ENCODE measurements around the gene IRF8.
"Not testable (repeated sequence)": the region's sequence is repeated elsewhere in the genome, so short reads cannot be mapped to it uniquely, and the experiment has no call there.

IRF8 gene

DNA sequence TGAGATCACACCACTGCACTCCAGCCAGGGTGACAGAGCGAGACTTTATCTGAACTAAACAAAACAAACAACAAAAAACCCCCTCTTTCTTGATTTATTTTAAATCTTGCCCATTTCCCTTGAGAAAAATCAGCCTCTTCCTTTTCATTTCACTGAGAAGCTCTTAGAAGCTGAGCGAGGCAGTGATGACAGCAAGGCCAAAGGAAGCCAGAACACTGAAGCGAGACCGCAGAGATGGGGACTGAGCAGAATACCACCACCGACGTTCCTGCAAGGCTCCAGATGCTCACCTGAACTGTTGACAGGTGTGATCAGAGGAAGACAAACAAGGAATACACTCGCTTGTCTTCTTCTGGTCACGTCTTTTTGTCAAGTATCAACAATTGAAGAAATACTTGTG is 30.5 kb upstream of the IRF8 start:
- DNase-seq (ENCODE audit: low spot score): no peak

DNA sequence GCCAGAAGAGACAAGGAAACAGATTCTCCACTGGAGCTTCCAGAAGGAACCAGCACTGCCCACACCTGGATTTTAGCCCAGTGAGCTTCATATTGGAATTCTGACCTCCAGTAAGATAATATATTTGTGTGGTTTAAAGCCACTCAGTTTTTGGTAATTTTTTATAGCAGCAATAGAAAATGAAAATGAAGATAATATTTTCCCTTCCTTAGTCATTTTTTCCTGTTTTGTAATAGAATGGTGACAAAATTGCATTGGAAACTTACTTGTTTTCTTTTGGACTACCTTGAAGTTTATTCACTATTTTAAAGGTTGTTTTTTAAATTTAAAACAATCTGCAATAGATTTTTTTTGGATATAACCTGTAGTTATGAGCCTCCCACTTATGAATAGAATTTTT is 29.8 kb upstream of the IRF8 start:
- DNase-seq (ENCODE audit: low spot score): no peak

DNA sequence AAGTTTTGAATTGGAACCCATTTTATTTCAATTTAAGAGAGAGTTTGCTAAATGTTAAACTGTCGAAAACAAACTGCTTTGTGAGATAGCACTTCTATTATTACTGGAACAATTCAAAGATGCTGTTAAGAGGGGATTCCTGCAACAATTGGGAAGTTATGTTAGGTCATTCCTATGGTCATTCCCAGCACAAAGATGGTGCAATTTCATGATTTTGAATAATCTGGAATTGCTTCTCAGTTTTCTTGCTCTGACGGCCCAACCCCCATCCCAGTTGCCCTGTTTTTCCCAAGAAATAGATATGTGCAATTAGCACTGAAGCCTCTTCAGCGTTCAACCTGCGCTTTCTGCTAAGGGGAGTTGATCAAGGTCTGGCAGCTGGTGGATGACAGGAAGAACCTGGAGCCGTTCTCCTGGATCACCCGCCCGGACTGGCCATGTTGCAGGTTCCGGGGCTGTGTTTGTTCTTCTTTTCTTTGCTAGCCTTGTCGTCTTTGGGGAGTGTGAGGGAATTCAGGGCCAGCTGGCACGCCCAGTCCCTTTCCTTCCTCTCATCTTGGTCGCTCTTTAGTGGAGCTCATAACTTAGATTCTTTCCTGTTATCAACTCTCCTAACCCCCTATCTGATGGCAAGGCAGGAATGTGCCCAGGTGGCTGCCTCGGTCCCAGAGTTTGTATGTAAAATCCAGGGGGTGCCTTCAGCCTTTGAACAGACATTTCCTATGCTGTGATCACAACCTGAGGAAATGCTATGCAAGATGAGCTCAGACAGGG is 29.0 kb upstream of the IRF8 start:
- peak; percentile 36 for DNase-seq (ENCODE audit: low spot score)

DNA sequence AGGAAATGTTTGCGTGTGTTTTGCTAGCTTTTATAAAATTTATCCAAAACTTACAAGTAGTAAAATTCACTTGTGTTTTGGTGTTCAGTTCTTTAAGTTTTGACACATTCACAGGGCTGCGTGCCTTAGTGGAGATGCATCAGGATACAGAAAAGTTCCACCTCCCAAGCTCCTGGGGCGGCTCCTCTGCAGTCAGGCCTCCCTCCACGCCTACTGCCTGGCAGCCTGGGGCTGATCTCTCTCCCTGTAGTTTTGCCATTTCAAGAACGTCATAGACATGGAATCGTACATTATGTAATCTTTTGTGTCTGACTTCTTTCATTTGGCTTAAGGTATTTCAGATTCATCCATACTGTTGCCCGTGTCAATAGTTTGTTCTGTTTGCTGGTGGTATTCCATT is 27.2 kb upstream of the IRF8 start:
- DNase-seq (ENCODE audit: low spot score): no peak

DNA sequence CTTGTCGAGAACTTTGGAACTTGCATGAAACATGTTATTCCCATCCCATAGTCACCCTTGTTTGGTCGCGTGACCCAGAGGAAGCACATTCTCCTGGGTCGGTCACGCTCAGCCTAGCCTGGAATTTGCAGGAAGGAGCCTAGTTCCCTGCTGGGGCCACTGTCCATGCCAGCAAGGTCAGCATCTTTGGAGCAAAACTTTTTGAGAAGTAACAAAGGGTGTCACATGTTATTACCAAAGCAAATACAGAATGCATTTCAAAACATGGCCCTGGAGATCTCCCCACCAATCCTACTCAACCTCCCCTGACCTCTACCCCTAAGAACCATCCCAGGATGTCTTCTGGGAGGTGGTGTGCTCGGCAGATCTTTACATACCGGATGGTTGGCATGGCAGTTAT is 26.2 kb upstream of the IRF8 start:
- DNase-seq (ENCODE audit: low spot score): no peak

DNA sequence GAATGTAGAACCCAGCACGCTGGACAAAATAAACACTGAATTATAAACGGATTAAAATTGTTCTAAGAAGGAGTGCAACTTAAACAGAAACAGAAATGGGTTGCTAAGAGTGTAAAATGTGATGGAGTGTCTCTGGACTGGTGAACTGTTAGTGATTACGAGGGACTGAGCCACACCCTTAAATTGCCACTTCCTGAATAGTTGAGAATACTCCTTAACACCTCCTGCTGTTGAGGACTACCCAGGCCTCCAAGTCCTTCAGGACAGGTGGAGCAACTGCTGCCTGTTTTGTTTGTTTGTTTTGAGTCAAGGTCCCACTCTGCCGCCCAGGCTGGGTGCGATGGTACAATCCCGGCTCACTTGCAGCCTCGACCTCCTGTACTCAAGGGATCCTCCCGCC is 25.8 kb upstream of the IRF8 start:
- DNase-seq (ENCODE audit: low spot score): no peak

DNA sequence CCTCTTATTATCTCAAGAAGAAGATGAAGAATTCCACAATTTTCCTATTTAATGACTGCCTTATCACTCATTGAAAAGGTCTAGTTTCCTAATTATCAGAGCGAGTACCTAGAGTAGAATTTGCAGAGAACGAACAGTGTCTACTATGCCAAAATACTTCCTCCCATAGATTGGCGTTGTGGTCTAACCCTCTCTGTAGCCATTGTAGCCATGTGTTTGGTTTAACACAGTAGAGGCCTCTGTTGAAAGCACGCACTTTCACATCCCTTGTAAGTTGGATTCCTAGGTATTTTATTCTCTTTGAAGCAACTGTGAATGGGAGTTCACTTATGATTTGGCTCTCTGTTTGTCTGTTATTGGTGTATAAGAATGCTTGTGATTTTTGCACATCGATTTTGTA is 24.9 kb upstream of the IRF8 start:
- DNase-seq (ENCODE audit: low spot score): not testable (repeated sequence)

DNA sequence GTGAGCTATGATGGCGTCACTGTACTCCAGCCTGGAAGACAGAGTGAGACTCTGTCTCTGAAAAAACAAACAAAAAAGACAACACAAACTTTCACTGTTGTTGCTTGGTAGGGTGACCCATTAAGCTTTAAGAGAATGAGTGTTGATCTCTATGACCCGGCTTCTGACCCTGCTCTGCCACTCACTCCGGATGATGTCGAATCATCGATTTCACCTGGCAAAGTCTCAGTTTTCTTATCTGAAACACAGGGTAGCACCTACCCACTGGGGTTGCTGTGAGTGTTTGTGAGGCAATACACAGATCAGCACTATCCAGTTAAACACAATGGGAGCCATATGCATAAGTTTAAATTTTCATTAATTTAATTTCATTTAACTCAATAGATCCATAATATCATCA is 20.6 kb upstream of the IRF8 start:
- no peak for DNase-seq (ENCODE audit: low spot score)

DNA sequence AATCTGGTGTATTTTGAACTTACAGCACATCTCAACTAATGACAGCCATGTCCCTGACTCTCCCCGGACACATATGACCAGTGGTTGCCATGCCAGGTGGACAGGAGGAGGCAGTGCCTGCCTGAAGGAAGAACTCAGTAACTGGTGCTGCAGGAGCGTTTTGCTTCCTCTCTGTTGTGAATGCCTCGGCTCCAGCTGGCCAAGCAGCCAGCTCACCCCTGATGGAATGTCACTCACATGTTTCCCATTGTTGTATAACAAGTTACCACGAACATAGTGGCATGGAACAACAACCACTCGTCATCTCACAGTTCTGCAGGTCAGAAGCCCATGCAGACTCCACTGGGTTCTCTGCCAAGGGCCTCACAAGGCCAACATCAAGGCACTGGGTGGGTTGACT is 20.1 kb upstream of the IRF8 start:
- no peak for DNase-seq (ENCODE audit: low spot score)

DNA sequence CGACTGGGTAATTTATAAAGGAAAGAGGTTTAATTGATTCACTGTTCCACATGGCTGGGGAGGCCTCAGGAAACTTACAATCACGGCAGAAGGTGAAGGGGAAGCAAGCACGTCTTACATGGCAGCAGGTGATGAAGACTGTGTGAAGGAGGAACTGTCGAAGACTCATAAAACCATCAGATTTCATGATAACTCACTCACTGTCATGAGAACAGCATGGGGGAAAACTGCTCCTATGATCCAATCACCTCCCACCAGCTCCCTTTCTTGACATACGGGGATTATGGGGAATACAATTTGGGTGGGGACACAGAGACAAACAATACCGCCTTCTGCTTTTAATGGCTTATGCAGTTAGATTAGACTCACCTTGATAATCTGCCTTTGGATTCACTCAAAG is 19.4 kb upstream of the IRF8 start:
- DNase-seq (ENCODE audit: low spot score): no peak

DNA sequence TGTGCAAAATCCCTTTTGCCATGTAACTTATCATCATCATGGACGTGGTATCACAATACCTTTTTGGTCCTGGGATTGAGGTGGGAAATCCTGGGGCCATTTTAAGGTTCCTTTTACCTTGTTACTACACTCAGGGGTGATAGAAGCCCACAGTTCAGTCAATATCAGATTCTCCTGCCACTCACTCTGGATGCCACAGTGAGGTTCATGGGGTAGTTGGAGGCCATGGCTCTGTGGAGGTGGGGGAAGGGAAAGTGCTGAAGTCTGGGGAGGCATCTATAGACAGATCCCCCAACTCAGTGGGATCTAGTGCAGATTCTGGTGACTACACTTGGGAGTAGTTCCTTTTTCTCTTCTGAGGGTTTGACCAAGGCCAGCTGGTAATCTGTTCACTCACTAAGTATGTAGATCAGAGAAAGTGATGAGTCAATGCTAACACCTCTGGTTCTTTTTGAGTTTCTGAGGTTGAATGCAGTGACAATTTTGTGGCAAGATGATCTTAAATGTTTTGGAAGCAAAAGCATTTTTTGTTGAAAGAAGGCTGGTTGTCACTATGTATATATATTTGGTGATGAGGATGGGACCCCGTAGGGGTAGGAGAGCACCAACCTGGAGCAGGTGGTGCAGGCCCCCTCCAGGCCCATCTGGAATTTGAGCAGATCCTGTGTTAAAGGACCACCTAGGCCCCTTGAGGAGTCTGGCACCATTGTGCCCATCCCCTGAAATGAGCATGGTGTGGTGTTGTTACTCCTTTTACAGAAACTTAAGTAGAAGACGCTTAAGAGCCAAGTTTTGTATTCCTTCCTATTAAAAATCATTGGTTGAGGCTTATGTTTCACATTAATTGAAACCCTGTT is 18.8 kb upstream of the IRF8 start:
- DNase-seq (ENCODE audit: low spot score): no peak

DNA sequence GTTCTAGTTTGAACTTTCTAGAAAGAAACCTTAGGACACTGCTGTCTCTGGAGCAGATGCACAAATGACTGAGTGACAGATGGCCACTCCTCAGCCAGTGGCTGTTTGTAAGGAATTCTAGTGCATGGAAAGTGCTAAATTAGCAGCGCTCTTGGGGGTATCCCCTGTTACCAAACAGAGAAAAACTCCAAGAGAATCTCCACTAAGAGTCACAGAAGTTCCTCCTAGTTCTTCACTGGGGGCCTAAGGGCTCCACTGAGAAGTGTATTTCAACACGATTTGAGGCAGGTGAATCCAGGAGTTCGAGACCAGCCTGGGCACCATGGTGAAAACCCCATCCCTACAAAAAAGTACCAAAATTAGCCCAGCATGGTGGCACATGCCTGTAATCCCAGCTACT is 18.1 kb upstream of the IRF8 start:
- DNase-seq (ENCODE audit: low spot score): no peak

DNA sequence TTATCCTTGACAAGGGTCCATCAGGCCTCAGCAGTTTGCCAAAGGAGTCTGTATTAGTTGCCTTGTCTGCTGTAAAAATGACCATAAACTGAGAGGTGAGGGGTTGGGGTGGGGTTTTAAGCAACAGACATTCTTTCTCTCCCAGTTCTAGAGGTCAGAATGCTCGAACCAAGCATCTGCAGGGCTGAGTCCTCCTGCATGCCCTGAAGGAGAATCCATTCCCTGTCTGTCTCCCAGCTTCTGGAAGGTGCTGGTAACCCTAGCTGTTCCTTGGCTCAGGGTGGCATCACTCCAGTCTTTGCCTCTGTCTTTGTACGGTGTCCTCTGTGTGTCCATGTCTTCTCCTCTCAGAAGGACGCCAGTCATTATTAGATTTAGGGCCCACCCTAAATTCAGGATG is 17.5 kb upstream of the IRF8 start:
- no peak for DNase-seq (ENCODE audit: low spot score)

DNA sequence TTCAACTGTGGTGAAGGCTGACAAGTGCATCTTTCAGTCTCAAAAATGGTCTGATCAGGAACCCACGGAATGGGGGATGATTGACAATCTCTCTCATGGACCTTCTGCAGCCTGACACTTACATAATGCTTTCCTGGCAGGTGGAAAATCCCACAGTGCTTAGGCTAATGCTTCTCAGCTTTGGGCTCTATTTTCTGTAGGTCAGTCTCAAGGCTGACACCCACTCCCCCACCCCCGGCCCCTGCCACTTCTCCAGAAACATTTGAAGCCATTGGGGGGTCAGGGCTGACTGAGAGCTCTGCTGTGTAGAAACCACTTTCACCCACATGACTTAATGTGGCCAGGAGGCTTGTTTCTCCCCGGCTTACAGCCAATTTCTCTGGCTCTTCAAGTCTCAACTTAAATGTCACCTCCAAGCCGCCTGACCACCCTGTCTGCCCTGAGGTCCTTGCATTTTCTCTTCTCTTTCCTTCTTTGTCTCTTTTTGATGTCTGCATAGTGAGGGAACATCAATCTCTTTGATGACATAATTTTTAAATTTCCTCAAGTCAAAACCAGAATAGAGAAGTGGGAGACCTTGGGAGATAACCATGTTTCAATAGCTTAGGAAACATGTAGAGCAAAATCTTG is 16.7 kb upstream of the IRF8 start:
- DNase-seq (ENCODE audit: low spot score): no peak

DNA sequence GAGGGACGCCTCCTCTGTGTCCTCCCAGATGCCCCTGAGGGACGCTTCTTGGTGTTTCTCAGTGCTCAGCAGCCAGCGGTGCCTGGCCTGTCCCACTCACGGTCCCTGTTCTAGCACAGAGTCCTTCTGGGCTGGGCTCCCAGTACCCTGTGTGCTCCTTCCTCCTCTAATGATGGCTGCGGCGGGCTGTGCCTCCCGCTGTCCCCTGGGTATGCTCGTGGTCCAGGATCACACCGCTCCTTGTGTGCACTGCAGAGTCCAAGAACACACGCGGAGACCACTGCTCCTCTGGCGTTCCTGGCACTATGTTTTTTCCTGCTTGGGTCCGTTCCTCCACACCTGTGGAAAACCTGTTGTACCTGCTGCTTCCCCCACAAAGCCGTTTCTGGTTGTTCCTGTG is 15.1 kb upstream of the IRF8 start:
- DNase-seq (ENCODE audit: low spot score): no peak

DNA sequence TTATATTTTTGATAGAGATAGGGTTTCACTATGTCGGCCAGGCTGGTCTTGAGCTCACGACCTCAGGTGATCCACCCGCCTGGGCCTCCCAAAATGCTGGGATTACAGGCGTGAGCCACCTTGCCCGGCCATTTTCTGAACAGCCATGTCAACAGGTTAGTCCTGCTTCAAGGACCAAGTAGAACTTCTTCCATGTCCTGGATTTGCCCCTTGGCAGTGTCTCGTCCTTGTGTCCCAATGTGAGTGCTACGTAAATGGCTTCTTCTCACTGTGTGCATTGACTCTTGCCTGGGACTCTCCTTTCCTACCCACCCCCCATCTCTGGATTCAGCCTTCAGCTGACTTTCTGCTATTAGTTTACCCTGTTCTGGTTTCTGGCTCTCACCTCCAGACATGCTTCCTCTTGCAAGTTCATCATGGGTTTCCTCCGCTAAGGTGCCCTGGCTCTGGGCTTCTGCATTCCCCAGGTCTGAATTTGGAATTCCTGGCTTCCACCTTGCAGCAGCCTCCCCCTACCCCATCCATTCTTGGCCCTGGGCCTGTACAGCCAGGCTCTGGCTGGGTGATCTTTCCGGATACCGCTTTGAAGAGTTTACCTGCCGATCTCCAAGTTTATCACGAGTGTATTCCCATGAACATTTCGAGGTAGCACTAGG is 14.0 kb upstream of the IRF8 start:
- DNase-seq (ENCODE audit: low spot score): no peak

DNA sequence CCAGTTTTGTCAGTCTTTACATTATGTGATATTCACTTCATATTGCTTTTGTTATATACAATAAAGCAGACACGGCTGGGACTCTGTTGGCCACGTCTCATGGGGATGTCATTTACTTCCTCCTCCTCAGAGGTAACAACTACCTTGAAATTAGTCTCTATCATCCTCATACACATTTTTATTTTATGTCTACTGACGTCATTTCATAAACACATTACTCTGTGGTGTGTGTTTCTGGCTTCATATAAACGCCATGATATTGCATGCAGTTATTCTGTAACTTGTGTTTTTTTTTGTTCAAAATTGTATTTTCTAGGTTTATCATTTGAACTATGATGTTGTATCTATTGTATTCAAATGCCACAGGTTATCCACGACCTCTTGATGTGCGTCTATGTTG is 13.4 kb upstream of the IRF8 start:
- no peak for DNase-seq (ENCODE audit: low spot score)

DNA sequence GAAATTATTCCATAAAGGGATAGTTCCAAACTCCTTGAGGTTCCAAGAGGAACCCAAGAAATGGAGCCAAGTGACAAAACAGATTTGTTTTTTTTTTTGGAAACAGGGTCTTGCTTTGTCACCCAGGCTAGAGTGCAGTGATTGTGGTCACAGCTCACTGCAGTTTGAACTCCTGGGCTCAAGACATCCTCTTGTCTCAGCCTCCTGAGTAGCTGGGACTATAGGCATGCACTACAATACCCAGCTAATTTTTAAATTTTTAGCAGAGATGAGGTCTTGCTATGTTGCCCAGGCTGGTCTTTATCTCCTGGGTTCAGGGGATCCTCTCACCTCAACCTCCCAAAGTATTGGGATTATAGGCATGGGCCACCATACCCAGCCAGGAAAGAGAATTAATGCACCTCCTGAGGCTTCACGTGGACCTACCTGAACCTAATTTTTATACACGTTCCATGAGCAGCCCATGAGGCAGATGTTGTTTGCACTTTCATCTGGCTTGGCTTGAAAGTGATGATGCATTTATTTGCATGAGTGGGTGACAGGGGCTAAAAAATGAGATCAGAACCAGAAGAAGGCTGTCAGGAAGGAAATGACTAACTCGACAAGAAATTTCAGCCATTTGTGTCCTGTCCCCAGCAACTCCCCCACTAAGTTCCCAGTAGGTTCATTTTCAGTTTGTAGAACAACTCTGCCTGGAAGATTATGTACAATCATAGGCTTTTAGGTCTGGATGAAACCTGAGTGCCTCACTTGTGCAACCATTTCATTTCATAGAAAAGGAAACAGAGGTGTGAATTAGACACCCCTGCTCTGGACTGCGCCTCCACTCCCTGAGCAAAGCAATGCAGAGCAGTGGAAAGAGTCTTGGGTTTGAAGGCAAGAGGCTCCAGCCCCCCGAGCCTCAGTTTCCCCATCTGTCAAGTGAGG is 10.3 kb upstream of the IRF8 start:
- DNase-seq (ENCODE audit: low spot score): no peak

DNA sequence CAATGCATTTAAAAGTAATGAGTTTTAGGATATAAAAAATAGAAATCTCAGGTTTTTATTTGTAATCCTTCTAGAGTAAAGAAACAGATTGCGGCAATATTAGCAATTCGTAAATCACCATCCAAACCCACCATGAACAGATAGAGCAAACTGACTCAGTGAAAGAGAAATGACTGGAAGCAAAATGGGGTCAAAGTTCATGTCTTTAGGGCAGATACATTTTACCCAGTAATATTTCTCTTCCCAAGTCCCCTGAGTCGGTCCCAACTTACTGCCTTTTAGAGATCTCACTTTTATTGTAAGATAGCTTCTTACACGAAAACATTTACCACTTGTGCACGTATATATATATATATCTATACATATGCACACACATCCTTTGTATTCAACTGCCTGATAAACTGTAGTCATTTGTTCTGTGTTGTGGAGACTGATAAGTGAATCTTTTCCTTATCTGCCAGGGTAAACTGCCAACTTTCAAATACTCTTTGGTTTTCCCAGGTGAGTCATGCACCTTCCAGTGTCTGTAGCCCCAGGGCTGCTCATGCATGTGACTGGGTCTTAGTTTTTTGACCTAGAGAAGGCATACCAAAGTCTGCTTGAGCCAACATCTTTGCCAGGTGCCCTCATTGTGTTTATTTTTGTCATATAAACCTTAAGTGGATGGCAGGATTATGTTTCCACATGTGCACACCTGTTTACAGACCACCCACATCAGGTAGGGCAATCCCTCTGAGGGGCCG is 7.8 kb upstream of the IRF8 start:
- no peak for DNase-seq (ENCODE audit: low spot score)

DNA sequence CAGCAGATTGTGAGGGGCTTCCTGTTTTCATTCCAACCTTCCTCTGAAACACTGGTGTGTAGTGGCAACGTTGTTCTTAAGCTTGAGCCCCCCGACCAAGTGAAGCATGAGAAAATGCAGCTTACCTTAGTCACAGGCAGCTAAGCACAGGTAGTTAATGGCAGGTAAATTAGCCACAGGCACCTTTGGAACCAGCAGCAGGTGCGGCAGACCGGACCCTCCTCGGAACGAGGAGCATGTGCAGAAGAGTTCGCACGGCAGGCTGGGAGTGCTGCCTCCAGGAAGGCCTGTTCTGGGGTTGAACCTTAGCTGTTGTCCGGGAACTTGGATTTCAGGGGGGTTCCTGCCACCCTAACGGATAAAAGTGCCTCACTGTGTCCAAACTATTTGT is 7.2 kb upstream of the IRF8 start:
- DNase-seq (ENCODE audit: low spot score): no peak

DNA sequence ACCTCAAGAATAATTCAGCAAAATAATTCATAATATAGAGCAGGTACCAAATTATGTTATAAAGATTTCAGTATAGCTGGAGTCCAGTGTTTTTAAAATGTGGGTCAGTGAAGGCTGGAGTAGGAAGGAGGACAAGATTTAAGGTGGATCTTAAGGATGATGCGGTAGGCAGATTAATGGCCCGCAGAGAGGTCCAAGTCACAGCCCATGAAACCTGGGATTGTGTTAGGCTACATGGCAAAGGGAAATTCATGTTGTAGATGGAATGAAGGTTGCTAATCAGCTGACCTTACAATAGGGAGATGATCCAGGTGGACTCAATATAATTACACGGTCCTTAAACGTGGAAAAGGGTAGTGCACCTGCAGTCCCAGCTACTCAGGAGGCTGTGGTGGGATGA is 6.2 kb upstream of the IRF8 start:
- DNase-seq (ENCODE audit: low spot score): no peak
